GM12864 (cell line): ENCODE results near the gene MOCOS.

ENCODE experiments used
- DNase-seq: peaks from one replicate; pipeline ENCODE4 v3.0.0-alpha.2; 2011; ENCODE audit warnings: low read depth
- H3K4me3 ChIP-seq: 2 replicates; pipeline ENCODE4 v1.5.1; 2011; ENCODE audit warnings: mild to moderate bottlenecking, low read depth, low read length, control low read depth
- CTCF ChIP-seq: IDR thresholded peaks from 2 replicates; pipeline ENCODE4 v1.5.1; 2011; ENCODE audit warnings: low read depth, mild to moderate bottlenecking, moderate library complexity, low read length, control low read depth, inconsistent platforms; ENCODE audit errors: missing control alignments

The MOCOS gene

DNA sequence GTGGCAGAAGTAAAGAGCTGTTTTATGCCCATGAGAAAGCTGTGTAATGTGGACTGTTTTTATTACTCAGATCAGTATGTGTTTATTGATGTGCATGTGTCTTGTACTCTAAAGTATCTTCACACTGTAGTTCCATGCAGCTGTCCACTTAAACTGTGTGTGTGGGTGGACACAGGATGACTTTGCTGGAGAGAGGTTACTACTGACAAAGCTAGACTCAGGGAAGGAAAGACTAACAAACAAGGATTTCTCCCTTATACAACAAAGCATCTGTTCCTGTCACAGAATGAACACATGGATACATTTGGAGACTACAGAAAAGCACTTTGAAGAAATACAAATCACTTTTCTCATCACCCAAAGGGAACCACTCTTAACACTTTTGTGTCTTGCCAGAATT lies 120.2 kb downstream of the MOCOS start:
- no peak overlapping the region for H3K4me3 ChIP-seq
- DNase-seq: no peak
- TF ChIP-seq CTCF: no peak

DNA sequence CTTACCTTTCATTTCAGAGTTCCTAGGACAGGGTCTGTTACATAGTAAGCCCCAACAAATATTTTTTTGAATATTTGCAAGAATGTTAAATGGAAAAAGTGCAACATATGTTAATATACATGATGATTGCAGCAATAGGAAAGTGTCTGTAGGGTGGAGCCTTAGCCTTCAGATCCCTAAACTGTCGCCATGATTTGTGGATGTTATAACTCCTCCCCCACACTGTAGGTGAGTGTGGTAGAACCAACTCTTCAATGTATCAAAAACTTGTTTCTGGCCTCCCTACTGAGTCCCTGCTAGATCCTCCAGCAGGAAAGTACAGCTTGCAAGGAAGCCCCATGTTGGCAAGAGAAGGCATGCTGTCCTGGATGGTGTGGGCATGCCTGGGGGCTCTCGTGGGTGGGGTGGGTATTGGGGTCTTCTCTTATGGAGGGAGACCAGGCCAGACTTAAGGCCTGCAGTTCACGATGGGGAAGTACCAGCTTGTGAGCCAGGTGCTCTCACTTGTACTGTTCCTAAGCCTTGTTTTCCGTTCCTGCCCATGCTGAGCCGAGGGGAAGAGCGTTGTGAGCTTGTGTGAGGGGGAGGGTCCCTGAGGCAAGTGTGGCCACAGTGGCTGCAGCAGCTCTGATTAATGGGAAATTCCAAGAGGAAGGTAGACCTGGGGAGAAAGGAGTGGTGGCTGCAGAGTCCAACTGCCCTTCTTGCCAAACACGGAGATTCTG lies 121.6 kb downstream of the MOCOS start:
- H3K4me3 ChIP-seq: no peak overlapping the region
- no peak for TF ChIP-seq CTCF
- no peak for DNase-seq

DNA sequence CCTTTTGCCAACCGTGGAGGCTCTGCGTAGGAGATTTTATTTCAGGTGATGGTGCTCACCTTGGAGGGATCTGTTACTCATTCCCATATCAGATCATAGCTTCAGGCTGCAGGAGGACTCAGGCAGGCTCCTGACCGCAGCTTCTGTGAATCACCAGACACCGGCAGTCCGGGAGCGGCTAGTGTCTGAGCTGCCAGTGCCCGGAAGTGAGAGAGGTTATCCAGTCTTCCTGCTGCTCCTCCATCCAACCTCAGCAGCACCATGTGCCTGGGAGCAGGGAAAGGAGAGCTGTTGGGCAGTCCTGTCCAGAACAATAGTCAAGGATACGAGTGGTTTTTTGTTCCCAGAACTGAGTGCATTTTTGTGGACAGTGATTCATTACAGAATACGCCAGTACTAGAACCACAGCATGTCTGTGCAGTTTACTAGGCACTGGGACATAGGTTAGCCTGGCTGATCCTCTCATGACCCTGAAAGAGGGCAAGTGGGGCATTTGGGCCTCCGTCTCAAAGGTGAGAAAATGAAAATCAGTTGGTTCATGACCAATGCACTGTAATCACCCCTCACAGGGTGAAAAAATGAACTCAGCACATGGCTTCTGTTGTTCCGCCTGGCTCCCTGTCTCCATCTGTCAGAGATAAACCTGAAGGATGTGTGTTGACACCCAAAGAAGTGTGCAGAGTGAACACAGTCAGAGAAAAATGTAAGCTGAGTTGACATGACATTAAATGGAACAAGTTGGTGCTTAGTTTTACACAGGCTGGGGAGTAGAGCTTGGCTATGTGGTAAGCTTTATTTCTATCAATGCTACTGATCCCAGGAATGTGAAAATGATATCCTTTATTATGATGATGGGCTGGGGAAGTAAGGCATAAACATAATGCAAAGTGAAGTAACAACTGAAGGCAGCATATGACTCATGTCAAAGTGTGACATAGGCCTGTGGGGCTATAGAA lies 122.4 kb downstream of the MOCOS start:
- TF ChIP-seq CTCF: no peak
- no peak for DNase-seq
- no peak overlapping the region for H3K4me3 ChIP-seq

DNA sequence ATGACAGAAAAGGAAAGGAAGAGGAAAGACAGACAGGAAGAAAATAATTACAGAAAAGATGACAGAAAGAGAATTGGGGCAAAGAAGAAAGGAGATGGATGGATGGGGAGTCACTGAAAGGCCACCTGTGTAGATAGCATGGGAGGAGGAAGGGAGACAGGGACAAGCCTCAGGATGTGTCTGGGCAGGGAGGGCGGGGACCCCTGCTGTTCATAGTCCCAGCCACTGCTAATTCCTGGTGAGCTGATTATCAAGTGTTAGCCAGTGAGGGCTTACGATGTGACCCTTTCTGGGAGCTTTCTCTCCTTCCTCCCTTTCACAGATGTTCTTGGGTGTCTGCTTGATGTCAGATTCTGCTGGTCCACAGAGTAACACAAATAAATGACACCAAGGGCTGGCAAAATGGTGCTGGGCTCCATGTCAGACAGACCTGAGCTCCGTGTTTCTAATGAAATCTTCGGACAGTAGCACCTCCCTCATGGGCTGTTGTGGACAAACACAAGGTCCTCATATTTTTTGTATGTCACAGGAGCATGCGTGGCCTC lies 123.8 kb downstream of the MOCOS start:
- no peak overlapping the region for H3K4me3 ChIP-seq
- TF ChIP-seq CTCF: no peak
- no peak for DNase-seq

GRCh38 chr18:36312806-36313395 lies 125.6 kb downstream of the MOCOS start:
- H3K4me3 ChIP-seq: no peak overlapping the region
- no peak for TF ChIP-seq CTCF
- DNase-seq: no peak

DNA sequence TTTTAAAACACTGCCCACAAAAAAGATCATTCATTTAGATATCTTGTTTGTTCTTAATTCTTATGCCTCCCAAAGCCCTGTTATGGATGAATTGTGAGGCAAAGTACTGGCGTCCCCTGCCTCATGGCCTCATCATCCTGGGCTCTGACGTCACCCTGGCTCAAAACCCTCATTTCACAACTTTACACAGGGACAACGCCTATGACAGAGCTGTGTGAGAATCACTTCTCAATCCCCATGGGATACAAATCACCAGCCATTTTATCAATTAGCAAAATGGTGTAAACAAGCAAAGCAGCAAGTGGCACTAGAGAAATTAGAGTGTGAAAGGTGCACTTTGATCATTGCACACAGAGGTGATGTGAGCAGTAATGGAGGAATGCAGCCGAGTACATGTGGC lies 126.8 kb downstream of the MOCOS start:
- no peak overlapping the region for H3K4me3 ChIP-seq
- DNase-seq: no peak
- no peak for TF ChIP-seq CTCF
